Suppressor macrophage (primary cell): Measurements from ENCODE around the gene ZCCHC14.

ENCODE experiments used
- DNase-seq, 4 experiments: peaks; one replicate each; pipeline ENCODE4 v3.0.0-alpha.2; 2020 to 2022

Gene ZCCHC14

DNA sequence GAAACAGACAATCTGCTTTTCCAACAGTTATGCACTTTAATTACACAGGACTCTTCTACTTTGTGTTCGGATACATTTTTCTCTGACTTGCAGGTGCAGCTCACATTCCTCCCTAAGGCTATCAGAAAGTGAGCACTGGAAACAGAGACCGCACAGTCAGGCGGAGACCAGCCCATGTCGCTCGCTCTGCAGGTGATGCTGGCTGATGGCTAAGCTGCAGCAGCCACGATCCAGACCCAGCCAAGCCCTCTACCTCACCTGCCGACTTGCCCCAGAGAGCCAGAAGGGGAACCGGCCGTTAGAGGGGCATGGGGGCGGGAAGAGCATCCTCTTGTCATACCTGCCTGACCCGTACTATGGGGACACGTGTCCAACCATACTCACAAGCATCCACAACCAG, 66.9 kb downstream of the ZCCHC14 start:
- DNase-seq = no peak

DNA sequence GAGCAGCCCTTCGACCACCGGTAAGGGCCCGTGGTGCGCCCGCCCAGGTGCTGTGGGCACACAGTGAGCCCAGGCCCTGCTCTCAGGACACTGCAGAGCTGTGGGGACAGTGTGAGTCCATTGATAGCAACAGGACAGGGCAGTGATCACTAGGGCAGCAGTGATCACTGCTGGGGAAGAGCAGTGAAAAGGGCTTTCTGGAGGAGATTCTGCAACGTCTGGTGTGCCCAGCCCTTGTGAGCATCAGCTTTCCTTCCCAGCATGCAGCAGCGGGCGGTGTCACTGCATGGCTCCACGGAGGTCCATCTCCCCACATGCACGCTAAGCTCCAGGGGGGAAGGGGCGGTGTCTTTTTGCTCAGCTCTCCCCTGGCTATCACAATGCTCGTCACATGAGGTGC, 68.6 kb downstream of the ZCCHC14 start:
- DNase-seq = no peak

GRCh38 chr16:87423429-87423828, 69.4 kb downstream of the ZCCHC14 start:
- DNase-seq = no peak

GRCh38 chr16:87422106-87422505, 70.7 kb downstream of the ZCCHC14 start:
- no peak for DNase-seq

DNA sequence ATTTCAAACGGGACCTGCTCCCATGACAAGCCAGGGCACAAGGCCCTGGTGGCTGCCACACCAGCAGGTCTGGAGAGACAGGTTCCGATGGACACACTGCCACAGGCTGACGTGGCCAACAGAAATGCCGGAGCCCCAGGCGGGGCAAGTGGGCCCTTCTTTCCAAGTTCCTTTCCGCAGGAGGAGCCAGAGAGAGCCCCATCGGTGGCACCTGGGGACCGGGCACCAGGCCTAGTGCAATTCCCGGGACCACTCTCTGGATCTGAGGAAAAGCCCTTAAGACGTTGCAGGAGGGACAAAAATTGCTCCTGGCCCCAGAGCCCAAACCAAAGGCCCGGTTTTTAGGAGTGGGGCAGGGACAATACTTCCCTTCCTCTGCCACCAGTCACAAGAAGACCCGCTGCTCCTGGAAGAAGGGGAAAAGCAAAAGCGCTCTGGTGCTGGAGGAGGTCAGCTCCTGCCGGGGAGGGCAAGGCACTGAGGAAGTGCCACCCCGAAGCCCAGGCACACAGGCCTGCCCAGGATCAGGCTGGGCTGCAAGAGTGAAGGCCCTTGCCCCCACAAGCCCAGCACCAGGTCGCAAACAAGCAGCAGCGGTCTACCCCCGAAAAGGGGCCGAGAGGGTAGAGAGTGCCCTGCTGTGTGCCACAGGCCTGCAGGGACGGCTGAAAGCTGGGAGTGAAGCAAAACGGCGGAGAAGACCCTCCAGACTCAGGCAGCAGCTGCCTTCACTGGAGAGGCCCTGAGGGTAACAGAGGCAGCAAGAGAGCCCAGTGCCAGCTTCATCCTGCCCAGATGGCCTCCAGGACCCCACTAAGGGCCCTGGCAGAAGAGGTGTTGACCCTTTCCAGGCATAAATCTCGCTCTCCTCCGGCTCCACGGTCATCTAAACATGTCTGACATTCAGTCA, 71.6 kb downstream of the ZCCHC14 start:
- DNase-seq = no peak

DNA sequence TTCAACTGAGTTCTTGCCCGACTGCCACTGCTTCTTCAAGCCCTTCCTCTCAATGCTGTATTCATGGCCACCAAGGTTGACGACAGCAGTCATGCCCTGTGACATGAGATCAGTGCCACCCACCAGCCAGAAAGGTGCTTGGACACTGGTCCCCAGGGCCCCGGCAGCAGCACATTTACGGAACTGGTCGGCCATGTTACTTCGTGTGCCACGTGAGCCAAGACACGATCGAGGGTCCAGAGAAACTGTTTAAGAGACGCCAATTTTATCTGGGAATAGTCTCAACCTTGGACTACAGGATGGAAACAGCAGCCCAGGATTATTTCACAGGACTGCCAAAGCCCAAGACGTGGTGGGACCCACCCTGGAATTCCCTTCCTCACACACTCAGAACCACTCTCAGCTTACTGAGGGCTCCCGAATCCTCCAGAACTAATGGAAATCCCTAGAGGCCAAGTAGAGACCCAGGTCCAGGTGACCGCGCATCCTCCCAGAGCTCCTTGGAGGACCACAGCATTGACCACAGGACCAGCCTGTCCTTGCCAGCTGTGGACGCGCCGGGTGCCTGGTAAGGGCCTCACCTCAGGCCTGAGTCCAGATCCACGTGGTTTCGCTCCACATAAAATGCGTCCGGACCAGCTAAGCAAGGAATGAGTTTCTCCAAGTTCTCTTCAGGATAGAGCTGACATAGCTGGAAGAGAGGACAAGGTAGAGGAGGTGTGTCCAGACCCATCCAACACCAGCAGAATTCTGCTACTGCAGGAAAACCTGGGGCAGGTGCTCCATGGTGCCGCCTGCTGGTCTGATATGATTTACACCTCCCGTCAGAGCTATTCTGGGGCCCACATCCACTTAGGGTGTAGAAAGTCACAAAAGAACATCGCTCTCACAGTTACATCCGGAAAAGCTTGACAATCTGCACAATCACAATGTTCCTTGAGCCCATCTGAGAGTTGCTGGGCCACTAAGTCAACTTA, 72.5 kb downstream of the ZCCHC14 start:
- no peak for DNase-seq

DNA sequence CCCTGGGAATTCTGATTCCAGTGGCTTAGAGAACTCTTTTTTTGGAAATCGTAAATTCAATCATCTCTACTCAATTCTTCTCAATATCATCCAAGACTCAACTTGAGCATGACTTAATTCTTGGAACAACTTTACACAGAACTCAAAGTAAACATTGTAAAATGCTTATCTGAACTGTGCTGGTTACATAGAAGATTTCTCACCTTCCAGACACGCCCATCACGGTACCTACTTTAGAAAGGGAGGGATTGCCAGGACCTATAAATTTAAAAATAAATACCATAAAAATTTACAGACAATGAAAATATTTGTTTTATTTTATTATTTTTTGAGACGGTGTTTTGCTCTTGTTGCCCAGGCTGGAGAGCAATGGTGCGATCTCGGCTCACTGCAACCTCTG, 74.2 kb downstream of the ZCCHC14 start:
- no peak for DNase-seq

- no peak for DNase-seq
Measured at GRCh38 chr16:87418216-87418615, 74.6 kb downstream of the ZCCHC14 start.

DNA sequence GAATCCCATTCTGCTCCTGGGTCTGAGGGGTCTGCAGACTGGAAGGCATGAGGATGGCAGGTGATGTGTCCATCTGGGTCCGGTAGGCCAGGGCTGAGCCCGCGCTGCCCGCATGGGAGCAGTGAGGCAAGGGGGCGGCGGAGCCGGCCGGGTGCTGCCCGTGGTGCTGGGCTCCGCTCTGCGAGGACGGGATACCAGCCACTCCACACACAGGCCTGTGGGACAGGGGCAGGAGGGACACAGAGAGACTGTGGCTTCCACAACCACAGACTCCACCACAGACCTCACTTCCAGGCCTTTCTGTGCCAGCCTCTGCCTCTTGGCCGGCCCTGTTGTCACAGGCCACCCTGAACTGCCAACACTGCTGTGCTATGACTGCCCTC, 75.3 kb downstream of the ZCCHC14 start:
- DNase-seq = no peak

GRCh38 chr16:87416826-87417527, 75.8 kb downstream of the ZCCHC14 start:
- DNase-seq = peak; percentile 53 to 70 (median 60)

DNA sequence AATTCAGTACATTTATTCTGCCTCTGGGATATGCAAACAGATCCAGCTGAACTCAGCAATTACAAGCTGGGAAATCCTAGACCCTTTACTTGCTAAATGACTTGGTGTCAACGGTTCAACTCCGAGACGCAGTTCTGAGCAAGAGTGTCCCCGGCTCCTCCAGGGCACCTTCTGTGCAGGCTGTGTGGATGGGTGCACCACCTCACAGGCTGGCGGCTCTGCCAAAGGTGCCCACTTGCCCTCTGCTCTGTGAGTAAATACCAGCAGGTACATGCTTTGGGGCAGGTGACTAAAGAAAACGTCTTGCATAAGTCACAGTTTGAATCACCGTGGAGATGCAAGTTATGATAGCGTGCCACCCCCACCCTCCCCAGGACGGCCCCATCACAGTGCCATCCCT, 77.4 kb downstream of the ZCCHC14 start:
- DNase-seq = no peak

GRCh38 chr16:87414251-87414680, 78.6 kb downstream of the ZCCHC14 start:
- no peak for DNase-seq

DNA sequence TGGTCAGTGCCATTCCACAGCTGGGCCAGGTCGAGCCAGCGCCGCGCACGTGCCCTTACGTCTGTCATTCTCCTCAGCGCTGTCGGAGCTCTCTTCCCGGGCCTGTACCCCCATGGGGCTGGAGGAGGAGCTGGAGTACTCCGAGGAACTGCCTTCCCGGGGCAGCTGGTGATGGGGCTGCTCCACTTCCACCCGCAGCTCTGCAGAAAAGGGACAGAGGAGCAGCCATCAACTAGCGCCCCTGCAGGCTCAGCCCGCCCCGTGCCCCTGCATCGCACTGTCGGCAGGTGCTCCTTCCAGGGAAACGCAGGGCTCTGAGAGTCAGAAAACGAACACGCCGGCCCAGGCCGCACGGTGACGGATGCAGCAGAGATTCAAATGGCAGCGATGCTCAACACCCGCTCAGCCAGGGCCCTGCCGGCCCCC, 79.8 kb downstream of the ZCCHC14 start:
- DNase-seq = no peak

GRCh38 chr16:87412371-87412995, 80.3 kb downstream of the ZCCHC14 start:
- no peak for DNase-seq

DNA sequence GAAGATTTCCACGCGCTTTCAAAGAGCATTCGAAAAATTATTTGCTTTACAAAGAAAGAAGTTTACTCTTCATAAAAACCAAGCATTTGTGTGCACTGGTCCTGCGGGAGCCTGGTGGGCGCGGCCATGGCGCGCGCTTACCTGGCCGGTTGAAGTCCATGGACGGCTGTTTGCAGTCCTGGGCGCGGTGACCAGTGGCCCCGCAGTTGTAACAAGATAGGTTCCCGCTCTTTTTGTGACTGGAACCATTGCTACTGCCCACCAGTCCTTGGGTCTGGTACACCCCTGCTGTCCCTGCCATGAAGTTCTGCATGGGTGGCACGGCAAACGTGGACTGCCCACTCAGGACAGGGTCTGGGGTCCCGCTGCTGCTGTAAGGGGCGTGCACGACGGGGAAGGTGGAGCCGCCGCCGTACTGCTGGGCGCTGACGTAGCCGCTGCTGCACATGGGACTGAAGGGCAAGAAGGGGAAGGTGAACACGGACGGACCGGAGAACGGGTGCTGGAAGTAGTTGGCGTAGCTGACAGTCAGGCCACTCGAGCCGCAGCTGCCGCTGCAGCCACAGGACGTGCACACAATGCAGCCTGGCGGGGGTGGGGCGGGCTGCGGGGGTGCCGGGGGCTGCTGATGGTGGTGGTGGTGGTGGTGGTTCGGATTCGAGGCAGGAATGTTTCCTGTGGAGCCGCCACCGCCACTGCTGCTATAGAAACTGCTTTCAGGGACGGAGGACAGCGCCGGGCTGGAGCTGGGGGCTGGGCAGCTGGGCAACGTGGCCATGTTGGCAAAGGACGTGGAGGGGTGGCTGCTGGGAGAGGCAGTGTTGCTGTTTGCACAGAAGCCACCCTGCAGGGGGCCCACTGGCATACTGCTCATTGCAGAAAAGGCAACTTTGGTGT, 81.2 kb downstream of the ZCCHC14 start:
- DNase-seq = no peak

GRCh38 chr16:87410968-87411367, 81.9 kb downstream of the ZCCHC14 start:
- DNase-seq = no peak

DNA sequence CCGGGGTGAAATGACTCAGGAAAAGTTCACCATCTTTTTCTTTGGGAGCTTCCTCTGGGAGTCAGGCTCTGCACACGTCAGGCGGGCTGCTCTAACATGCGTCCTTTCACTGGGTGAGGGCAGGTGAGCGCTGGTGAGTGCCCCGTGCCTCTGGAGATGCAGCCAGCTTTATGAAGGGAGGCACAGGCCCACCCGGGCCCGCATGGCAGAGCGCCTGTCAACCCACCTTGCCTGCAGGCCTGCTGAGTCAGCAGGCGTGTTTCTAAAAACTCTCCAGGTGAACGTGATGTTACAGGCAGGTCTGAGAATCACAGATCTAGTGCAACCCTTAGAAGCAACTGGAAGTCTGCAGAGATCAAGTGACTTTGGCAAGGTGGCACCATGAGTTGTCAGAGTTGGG, 82.3 kb downstream of the ZCCHC14 start:
- no peak for DNase-seq

- DNase-seq = no peak
Measured at GRCh38 chr16:87409781-87410180, 83.0 kb downstream of the ZCCHC14 start.

DNA sequence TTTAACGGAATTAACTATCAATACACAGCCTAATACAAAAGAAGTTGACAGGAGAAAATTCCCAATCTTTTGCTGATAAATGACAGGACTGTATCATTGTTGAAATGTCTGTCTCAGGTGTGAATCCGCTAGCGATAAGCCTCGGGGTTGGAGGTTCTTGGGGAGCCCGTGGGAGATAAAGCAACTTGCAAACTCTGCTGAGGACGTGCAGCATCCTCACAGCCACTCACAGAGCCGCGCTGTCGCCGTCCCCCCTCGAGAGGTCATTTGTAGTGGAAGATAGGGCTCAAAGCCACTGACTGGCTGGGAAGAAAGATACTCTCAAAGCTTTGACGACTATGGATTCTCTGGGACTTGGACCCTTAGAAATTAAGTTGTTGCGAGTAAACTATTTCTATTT, 83.7 kb downstream of the ZCCHC14 start:
- no peak for DNase-seq

- DNase-seq = peak; percentile 44 to 64 (median 58)
Measured at GRCh38 chr16:87407511-87408112, 85.2 kb downstream of the ZCCHC14 start.
